PC-9 (cell line): Measurements from ENCODE around the gene SLX4IP. TPM values are rescaled to one million over a fixed set of nuclear protein-coding genes. Genes with fewer than 3 reads are reported as not detected.
A peak's percentile ranks its signal among the peaks of the same experiment; 100 is the strongest.

ENCODE experiments used
- BruUV-seq: library from RNA; stranded (reverse); fragments of 400-500 nt; replicated peaks from 2 replicates; lab custom pipeline; 2021; lab: Mats Ljungman, UMichigan
- CTCF ChIA-PET: fragments of 300-600 bp; sonication (Branson Sonifier 250); formaldehyde crosslinking; loops from one replicate; lab custom pipeline; 2022; ENCODE audit warnings: antibody characterized with exemption; lab: Charles Lee
- POLR2A ChIA-PET: fragments of 300-600 bp; sonication (Branson Sonifier 250); formaldehyde crosslinking; loops from one replicate; lab custom pipeline; 2022; ENCODE audit warnings: antibody characterized with exemption; ENCODE audit not compliant: unreplicated experiment; lab: Charles Lee
- DNase-seq, 2 experiments: peaks; one replicate each; pipeline versions ENCODE4 v3.0.0 to v3.0.0-alpha.2; 2015 to 2022; ENCODE audit warnings: mixed read lengths in 1 of 2
- H2AFZ ChIP-seq: fragments of 200-600 bp; sonication (generic); 2 replicates; pipeline ENCODE4 v1.8.1; 2017; ENCODE audit warnings: antibody characterized with exemption
- H3F3A ChIP-seq: fragments of 200-600 bp; sonication (generic); 2 replicates; pipeline ENCODE4 v1.8.1; 2017; ENCODE audit warnings: antibody characterized with exemption, mild to moderate bottlenecking, low read depth; ENCODE audit not compliant: insufficient read depth
- H3K27ac ChIP-seq: fragments of 200-600 bp; sonication (generic); 2 replicates; pipeline ENCODE4 v1.6.1; 2016; ENCODE audit warnings: mixed run types
- H3K27me3 ChIP-seq: fragments of 200-600 bp; sonication (generic); 2 replicates; pipeline ENCODE4 v1.6.1; 2016; ENCODE audit warnings: low read depth, mixed run types; ENCODE audit not compliant: insufficient read depth
- H3K36me3 ChIP-seq: fragments of 200-600 bp; sonication (generic); 2 replicates; pipeline ENCODE4 v1.6.1; 2016; ENCODE audit warnings: low read depth, mixed run types
- H3K4me1 ChIP-seq: fragments of 200-600 bp; sonication (generic); replicated peaks from 2 replicates; pipeline ENCODE4 v1.6.1; 2016; ENCODE audit warnings: mixed run types; ENCODE audit not compliant: insufficient read depth
- H3K4me2 ChIP-seq: fragments of 200-600 bp; sonication (generic); 2 replicates; pipeline ENCODE4 v1.6.1; 2017; ENCODE audit warnings: mixed run types
- H3K4me3 ChIP-seq: fragments of 200-600 bp; sonication (generic); 2 replicates; pipeline ENCODE4 v1.6.1; 2016; ENCODE audit warnings: mixed run types
- H3K79me2 ChIP-seq: fragments of 200-600 bp; sonication (generic); 2 replicates; pipeline ENCODE4 v1.6.1; 2017; ENCODE audit warnings: low read depth, mixed run types
- H3K9me2 ChIP-seq: fragments of 200-600 bp; sonication (generic); 2 replicates; pipeline ENCODE4 v1.8.1; 2017; ENCODE audit warnings: mild to moderate bottlenecking; ENCODE audit not compliant: insufficient read depth
- H3K9me3 ChIP-seq: fragments of 200-600 bp; sonication (generic); 2 replicates; pipeline ENCODE4 v1.8.1; 2016; ENCODE audit warnings: low read depth; ENCODE audit not compliant: insufficient read depth
- H4K20me1 ChIP-seq: fragments of 200-600 bp; sonication (generic); 2 replicates; pipeline ENCODE4 v1.8.1; 2017; ENCODE audit not compliant: insufficient read depth
- EZH2 ChIP-seq: fragments of 200-600 bp; sonication (generic); IDR thresholded peaks from 2 replicates; pipeline ENCODE4 v1.8.0; 2017; ENCODE audit warnings: antibody characterized with exemption, low read depth
- intact Hi-C: fragments of 100-400 bp; cut with micrococcal nuclease; formaldehyde crosslinking; loops from one replicate; pipeline ENCODE4 v1.10.0; 2022; ENCODE audit not compliant: unreplicated experiment
- total RNA-seq: library from RNA; stranded (reverse); gene quantifications from 2 replicates; pipeline ENCODE4 v1.2.3, GENCODE V29; 2021
- TF ChIP-seq, protein P1 (sequence below): fragments of 200-600 bp; sonication (generic); conservative IDR thresholded peaks from 2 replicates; pipeline ENCODE4 v1.6.1; 2017; ENCODE audit warnings: mixed run types, antibody characterized with exemption, mild to moderate bottlenecking, moderate library complexity

Gene SLX4IP
- total RNA-seq, 1 experiment from 2014 or later, result 13.4 TPM

DNA sequence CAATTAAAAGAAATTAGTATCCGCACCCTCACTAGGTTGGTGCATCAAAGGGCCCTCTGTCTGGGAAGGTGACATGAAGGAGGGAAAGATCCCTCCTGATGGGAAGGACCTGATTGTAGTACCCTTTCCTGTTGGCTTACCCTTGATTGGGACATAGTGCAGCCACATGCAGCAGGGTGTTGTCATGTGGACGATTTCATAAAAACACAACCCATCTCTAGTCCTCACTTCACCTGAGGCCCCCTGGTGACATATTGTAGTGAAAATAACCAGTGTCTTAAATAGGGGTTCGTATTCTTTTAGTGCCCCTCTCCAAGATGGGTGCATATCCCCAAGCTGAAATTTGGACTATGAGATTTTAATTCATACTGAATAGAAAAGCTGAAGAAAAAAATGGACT lies 97.3 kb downstream of the SLX4IP start:
- Histone ChIP-seq H3K9me3 (no peaks in the 10 kb centered on the region), H2AFZ (no peak overlapping the region), H3K36me3 (no peaks in the 10 kb centered on the region), H3K27ac (no peak overlapping the region), H3K4me3 (no peak overlapping the region), H3K9me2 (no peaks in the 10 kb centered on the region), H4K20me1 (no peaks in the 10 kb centered on the region), H3K27me3 (no peaks in the 10 kb centered on the region), H3K4me2 (no peak overlapping the region), H3K4me1 (peaks cover 8% of the 10 kb centered on the region), H3K79me2 (no peaks in the 10 kb centered on the region), H3F3A (no peaks in the 10 kb centered on the region; the same call in 1 of the 2 replicates)
- DNase-seq, result no peak
- CTCF ChIA-PET, result no interaction called here
- BruUV-seq, result no TSS peak
- TF ChIP-seq, protein P1, sequence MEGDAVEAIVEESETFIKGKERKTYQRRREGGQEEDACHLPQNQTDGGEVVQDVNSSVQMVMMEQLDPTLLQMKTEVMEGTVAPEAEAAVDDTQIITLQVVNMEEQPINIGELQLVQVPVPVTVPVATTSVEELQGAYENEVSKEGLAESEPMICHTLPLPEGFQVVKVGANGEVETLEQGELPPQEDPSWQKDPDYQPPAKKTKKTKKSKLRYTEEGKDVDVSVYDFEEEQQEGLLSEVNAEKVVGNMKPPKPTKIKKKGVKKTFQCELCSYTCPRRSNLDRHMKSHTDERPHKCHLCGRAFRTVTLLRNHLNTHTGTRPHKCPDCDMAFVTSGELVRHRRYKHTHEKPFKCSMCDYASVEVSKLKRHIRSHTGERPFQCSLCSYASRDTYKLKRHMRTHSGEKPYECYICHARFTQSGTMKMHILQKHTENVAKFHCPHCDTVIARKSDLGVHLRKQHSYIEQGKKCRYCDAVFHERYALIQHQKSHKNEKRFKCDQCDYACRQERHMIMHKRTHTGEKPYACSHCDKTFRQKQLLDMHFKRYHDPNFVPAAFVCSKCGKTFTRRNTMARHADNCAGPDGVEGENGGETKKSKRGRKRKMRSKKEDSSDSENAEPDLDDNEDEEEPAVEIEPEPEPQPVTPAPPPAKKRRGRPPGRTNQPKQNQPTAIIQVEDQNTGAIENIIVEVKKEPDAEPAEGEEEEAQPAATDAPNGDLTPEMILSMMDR, result no peak
- no peak for TF ChIP-seq EZH2
- POLR2A ChIA-PET, result no interaction called here
- intact Hi-C loops, result loop anchor here (10.0 kb wide), 1 partner anchor 438 kb away; no protein-coding TSS in a partner anchor

DNA sequence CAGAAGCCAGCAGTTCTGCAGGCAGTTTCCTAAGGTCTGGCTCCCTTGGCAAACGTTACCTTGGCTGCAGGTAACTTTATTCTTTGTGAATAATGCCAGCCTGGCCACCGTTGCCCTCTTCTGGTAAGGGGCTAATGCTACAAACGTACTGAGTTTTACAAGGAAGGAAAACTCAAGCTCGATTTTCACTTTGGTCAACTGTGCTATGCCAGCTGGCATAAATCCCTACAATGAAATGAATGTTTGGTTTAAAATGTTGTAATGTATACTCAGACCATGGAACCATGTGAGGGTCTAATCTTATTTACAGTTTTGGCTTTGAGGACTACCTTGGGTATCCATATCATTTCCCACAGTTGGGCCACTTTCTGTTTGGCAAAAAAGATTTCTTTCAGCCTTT lies 101.4 kb downstream of the SLX4IP start:
- H3K4me3 ChIP-seq, result no peak overlapping the region
- H3K27ac ChIP-seq, result no peak overlapping the region
- H3F3A ChIP-seq, result peaks cover 34% of the 10 kb centered on the region
- H3K79me2 ChIP-seq, result 0 out of 2 replicates have a peak, but pooled peaks cover 3% of the 10 kb centered on the region
- BruUV-seq, result no TSS peak
- intact Hi-C loops, result loop anchor here (1.0 to 10.0 kb wide), 4 partner anchors 102 to 559 kb away; partner anchors contain the start of gene MKKS
- peak; percentile 30 to 45 for DNase-seq
- no peak overlapping the region for H2AFZ ChIP-seq
- TF ChIP-seq EZH2, result no peak
- TF ChIP-seq, protein P1, result peak; percentile 64
- no peaks in the 10 kb centered on the region for H3K27me3 ChIP-seq
- ChIA-PET CTCF (interaction anchor here (0.5 to 1.1 kb wide), 4 partner anchors 17 to 918 kb away, joined by 3 to 4 read pairs (median 3); partner anchors contain the start of gene MKKS), POLR2A (interaction anchor here (0.6 kb wide), 2 partner anchors 112 to 561 kb away, joined by 3 to 7 read pairs; no protein-coding TSS in a partner anchor)
- no peaks in the 10 kb centered on the region for H3K36me3 ChIP-seq
- no peaks in the 10 kb centered on the region for H3K9me2 ChIP-seq
- no peaks in the 10 kb centered on the region for H3K9me3 ChIP-seq
- H4K20me1 ChIP-seq, result no peaks in the 10 kb centered on the region
- no peak overlapping the region for H3K4me2 ChIP-seq
- peaks cover 50% of the 10 kb centered on the region for H3K4me1 ChIP-seq

DNA sequence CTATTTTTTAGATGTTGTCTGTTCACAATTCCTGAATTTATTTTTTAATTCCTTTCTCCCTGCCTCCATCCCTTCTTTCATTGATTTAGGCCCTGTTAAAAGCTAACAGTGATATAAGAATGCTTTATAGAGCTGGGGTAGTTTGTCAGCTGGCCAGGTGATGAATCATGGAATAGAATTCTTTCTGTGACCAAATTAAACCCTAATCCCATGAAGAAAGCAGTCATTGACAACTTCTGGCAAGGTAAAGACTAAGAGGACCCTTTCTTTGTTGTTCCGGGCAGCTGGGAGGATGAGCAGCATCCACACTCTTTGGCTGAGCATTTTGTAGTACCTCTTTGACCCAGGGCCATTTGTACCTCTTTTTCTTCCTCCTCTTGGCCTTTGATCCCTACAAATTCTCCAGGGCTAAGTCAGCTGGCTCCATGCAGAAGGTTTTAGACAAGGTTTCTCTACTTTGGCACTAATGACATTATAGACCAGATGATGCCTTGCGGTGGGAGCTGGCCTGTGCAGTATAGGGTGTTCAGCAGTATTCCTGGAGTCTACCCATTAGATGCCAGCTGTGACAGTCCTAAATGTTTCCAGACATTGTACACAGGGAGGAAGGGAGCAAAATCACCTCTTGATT lies 102.9 kb downstream of the SLX4IP start:
- no peaks in the 10 kb centered on the region for H3K36me3 ChIP-seq
- H3K4me1 ChIP-seq, result peaks cover 60% of the 10 kb centered on the region
- H3K79me2 ChIP-seq, result peaks cover 9% of the 10 kb centered on the region; the same call in 1 of the 2 replicates
- H3K4me3 ChIP-seq, result no peak overlapping the region
- peak overlapping the region; percentile 87 for H3K27ac ChIP-seq
- no peak for TF ChIP-seq EZH2
- TF ChIP-seq, protein P1, result no peak
- no peaks in the 10 kb centered on the region for H3K27me3 ChIP-seq
- ChIA-PET POLR2A (no interaction called here), CTCF (no interaction called here)
- intact Hi-C loops, result loop anchor here (5.0 to 10.0 kb wide), 3 partner anchors 221 to 561 kb away; no protein-coding TSS in a partner anchor
- no peak for DNase-seq
- H3F3A ChIP-seq, result peaks cover 38% of the 10 kb centered on the region
- H3K9me3 ChIP-seq, result no peaks in the 10 kb centered on the region
- no peak overlapping the region for H3K4me2 ChIP-seq
- H4K20me1 ChIP-seq, result no peaks in the 10 kb centered on the region
- no TSS peak for BruUV-seq
- H3K9me2 ChIP-seq, result no peaks in the 10 kb centered on the region
- H2AFZ ChIP-seq, result no peak overlapping the region
